T-cell (primary cell): Measurements from ENCODE around the gene DPP10. TPM values are rescaled to one million over a fixed set of nuclear protein-coding genes. Genes with fewer than 3 reads are reported as not detected.

Experiments used
- ATAC-seq, 4 experiments: fragments of 200-7000 bp in 3 of 4; fragments of 150-1000 bp in 1 of 4; cut with Tn5 transposase; replicated peaks in 1 of 4; 1 replicate in 3 of 4; 2 replicates in 1 of 4; pipeline ENCODE4 v1.10.0; 2021; ENCODE audit warnings: moderate library complexity in 3 of 4, mild to moderate bottlenecking in 2 of 4, moderate number of reproducible peaks in 1 of 4
- CTCF ChIA-PET, 2 donors: fragments of 300-600 bp; sonication (Branson Sonifier 250); formaldehyde crosslinking; loops; one replicate each; lab custom pipeline; 2022; ENCODE audit warnings: antibody characterized with exemption in 2 of 2; lab: Charles Lee
- POLR2A ChIA-PET, 2 donors: fragments of 300-600 bp; sonication (Branson Sonifier 250); formaldehyde crosslinking; loops; one replicate each; lab custom pipeline; 2022; ENCODE audit warnings: antibody characterized with exemption in 2 of 2; lab: Charles Lee
- DNase-seq, 35 experiments: peaks; one replicate each; pipeline versions ENCODE4 v3.0.0 to v3.0.0-alpha.2; 2013 to 2023
- H3K27ac ChIP-seq: one replicate; pipeline ENCODE4 v1.5.1; 2013; ENCODE audit warnings: low read length
- H3K27me3 ChIP-seq, 2 experiments: replicated peaks in 1 of 2; 1 replicate in 1 of 2; 2 replicates in 1 of 2; pipeline versions ENCODE4 v1.6.1 to v1.7.0; 2013; ENCODE audit warnings: low read length in 1 of 2, mixed read lengths in 1 of 2; ENCODE audit not compliant: control insufficient read depth in 2 of 2, insufficient read depth in 2 of 2; ENCODE audit errors: extremely low read depth in 1 of 2
- H3K36me3 ChIP-seq, 2 donors: 1 replicate in 1 of 2; 2 replicates in 1 of 2; pipeline versions ENCODE4 v1.6.1 to v1.7.0; 2013; ENCODE audit warnings: low read length in 1 of 2; ENCODE audit not compliant: control insufficient read depth in 2 of 2, insufficient read depth in 1 of 2; ENCODE audit errors: extremely low read depth in 1 of 2
- H3K4me1 ChIP-seq, 2 experiments: 1 replicate in 1 of 2; 2 replicates in 1 of 2; pipeline versions ENCODE4 v1.6.1 to v1.7.0; 2013; ENCODE audit warnings: low read length in 2 of 2, mixed read lengths in 1 of 2; ENCODE audit not compliant: insufficient read depth in 2 of 2, control insufficient read depth in 1 of 2; ENCODE audit errors: extremely low read depth in 1 of 2
- H3K4me3 ChIP-seq, 2 donors: 1 replicate in 1 of 2; 2 replicates in 1 of 2; pipeline versions ENCODE4 v1.5.1 to v1.7.0; 2013; ENCODE audit warnings: mild to moderate bottlenecking in 2 of 2, low read length in 1 of 2, moderate library complexity in 1 of 2; ENCODE audit not compliant: control insufficient read depth in 1 of 2; ENCODE audit errors: extremely low read depth in 1 of 2
- H3K9me3 ChIP-seq: 2 replicates; pipeline ENCODE4 v1.7.0; 2013
- H3K27ac Mint-ChIP-seq, 2 donors: one replicate each; pipeline ENCODE4 v1.8.0; 2020 to 2021; ENCODE audit warnings: mild to moderate bottlenecking in 2 of 2, mixed read lengths in 2 of 2
- H3K27me3 Mint-ChIP-seq, 2 donors: one replicate each; pipeline ENCODE4 v1.8.0; 2021 to 2022; ENCODE audit warnings: mixed read lengths in 2 of 2
- H3K36me3 Mint-ChIP-seq: one replicate; pipeline ENCODE4 v1.8.0; 2021; ENCODE audit warnings: mixed read lengths
- H3K4me1 Mint-ChIP-seq, 3 donors: one replicate each; pipeline ENCODE4 v1.8.0; 2020 to 2022; ENCODE audit warnings: mixed read lengths in 3 of 3, mild to moderate bottlenecking in 1 of 3
- H3K4me3 Mint-ChIP-seq, 3 donors: one replicate each; pipeline ENCODE4 v1.8.0; 2020 to 2022; ENCODE audit warnings: mild to moderate bottlenecking in 3 of 3, mixed read lengths in 3 of 3, moderate library complexity in 3 of 3
- H3K9me3 Mint-ChIP-seq, 3 donors: one replicate each; pipeline ENCODE4 v1.8.0; 2020 to 2022; ENCODE audit warnings: mixed read lengths in 3 of 3
- WGBS: methylation state at CpG from one replicate; pipeline ENCODE4 v1.1.5; 2013; ENCODE audit warnings: missing lambda C conversion rate; ENCODE audit not compliant: insufficient coverage; 5-methylcytosine and 5-hydroxymethylcytosine counted together
- total RNA-seq, 35 experiments: library from RNA in 6 of 35; stranded (reverse) in 6 of 35; fragments of 120-200 nt in 1 of 35; gene quantifications; one replicate each; pipeline versions ENCODE4 v1.2.1 to v1.2.4 and lab custom pipeline; 2013 to 2026

The DPP10 gene
- total RNA-seq, 5 donors from 2014 or later (not counting 1 experiment from before 2014, with no cell fraction given): not detected

DNA sequence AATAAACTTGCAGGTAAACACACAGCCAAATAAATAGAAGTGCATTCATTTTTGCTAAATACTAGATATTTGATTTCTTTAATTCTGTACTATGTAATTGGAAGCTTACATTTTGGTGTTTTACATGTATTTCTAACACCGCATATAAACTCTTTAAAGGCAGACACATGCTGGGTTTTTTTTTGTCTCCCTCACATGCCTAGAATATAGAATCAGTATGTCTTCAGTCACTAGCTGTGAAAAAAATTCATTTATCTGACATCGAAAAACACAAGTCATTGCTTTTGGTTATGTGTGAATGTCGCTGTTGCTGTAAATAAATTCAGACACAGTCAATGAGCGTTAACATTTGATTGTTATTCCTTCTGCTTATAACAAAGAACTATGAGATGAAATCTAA, 1101.0 kb downstream of the DPP10 start:
- no peaks in the 10 kb centered on the region for H3K36me3 ChIP-seq
- no peak overlapping the region for H3K27ac ChIP-seq
- H3K4me3 Mint-ChIP-seq: no peak overlapping the region
- H3K9me3 ChIP-seq: no peaks in the 10 kb centered on the region
- H3K27me3 ChIP-seq: no peaks in the 10 kb centered on the region
- H3K27ac Mint-ChIP-seq: no peak overlapping the region
- ATAC-seq: no peak
- H3K36me3 Mint-ChIP-seq: no peaks in the 10 kb centered on the region
- no CpG with 5 or more reads among the region's 4 CpGs for WGBS
- H3K4me3 ChIP-seq: no peak overlapping the region
- DNase-seq: no peak
- H3K4me1 Mint-ChIP-seq: no peaks in the 10 kb centered on the region
- peaks cover 10 to 24% (median 13%) of the 10 kb centered on the region in 3 donors for H3K9me3 Mint-ChIP-seq
- no peaks in the 10 kb centered on the region for H3K4me1 ChIP-seq
- no peaks in the 10 kb centered on the region for H3K27me3 Mint-ChIP-seq
- ChIA-PET POLR2A (no interaction called here), CTCF (no interaction called here)

- Histone ChIP-seq H3K4me3 (no peak overlapping the region), H3K27me3 (no peaks in the 10 kb centered on the region), H3K9me3 (no peaks in the 10 kb centered on the region), H3K36me3 (no peaks in the 10 kb centered on the region), H3K4me1 (no peaks in the 10 kb centered on the region), H3K27ac (no peak overlapping the region)
- no peak for ATAC-seq
- peaks cover 13 to 23% (median 20%) of the 10 kb centered on the region in 3 donors for H3K9me3 Mint-ChIP-seq
- H3K27ac Mint-ChIP-seq: no peak overlapping the region
- H3K4me3 Mint-ChIP-seq: no peak overlapping the region
- no peaks in the 10 kb centered on the region for H3K4me1 Mint-ChIP-seq
- WGBS: no CpG with 5 or more reads among the region's 1 CpG
- ChIA-PET CTCF (no interaction called here), POLR2A (no interaction called here)
- no peaks in the 10 kb centered on the region for H3K27me3 Mint-ChIP-seq
- no peaks in the 10 kb centered on the region for H3K36me3 Mint-ChIP-seq
- DNase-seq: no peak
Measured at GRCh38 chr2:115549611-115550130, 1107.2 kb downstream of the DPP10 start.

- POLR2A ChIA-PET: no interaction called here
Measured at GRCh38 chr2:115552726-115553125, 1110.3 kb downstream of the DPP10 start.

DNA sequence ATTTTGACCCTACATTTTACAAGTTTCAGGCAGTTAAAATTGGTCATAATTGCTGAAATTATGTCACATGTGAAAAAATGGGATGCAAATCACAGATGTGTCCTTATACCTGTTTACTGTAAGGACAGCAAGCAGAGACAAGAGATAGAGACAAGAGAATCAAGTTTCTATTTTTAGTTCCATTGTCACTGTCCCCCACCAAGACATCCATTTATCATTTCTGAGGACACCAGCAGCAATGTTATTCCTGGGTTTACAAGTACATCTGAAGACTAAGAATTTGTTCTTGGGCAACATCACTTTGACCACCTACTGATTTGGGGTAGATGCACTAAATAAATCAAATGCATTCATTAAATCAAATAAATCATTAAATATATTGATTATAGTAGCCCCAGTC, 1111.7 kb downstream of the DPP10 start:
- Histone ChIP-seq H3K27me3 (no peaks in the 10 kb centered on the region), H3K4me3 (no peak overlapping the region), H3K4me1 (no peaks in the 10 kb centered on the region), H3K9me3 (no peaks in the 10 kb centered on the region), H3K27ac (no peak overlapping the region), H3K36me3 (no peaks in the 10 kb centered on the region)
- Mint-ChIP-seq H3K4me3 (no peak overlapping the region), H3K36me3 (no peaks in the 10 kb centered on the region), H3K4me1 (no peaks in the 10 kb centered on the region), H3K27me3 (no peaks in the 10 kb centered on the region), H3K9me3 (peaks cover 8 to 16% (median 14%) of the 10 kb centered on the region in 3 donors), H3K27ac (no peak overlapping the region)
- ChIA-PET POLR2A (no interaction called here), CTCF (no interaction called here)
- no peak for DNase-seq
- ATAC-seq: no peak

More at GRCh38 chr2:115552726-115553125, 1110.3 kb downstream of the DPP10 start:
- Mint-ChIP-seq H3K27ac (no peak overlapping the region), H3K27me3 (no peaks in the 10 kb centered on the region), H3K4me3 (no peak overlapping the region), H3K36me3 (no peaks in the 10 kb centered on the region), H3K9me3 (peaks cover 13 to 24% (median 14%) of the 10 kb centered on the region in 3 donors), H3K4me1 (no peaks in the 10 kb centered on the region)
- no peak overlapping the region for H3K4me3 ChIP-seq
- CTCF ChIA-PET: no interaction called here
- H3K27ac ChIP-seq: no peak overlapping the region
- no peaks in the 10 kb centered on the region for H3K9me3 ChIP-seq
- H3K4me1 ChIP-seq: no peaks in the 10 kb centered on the region
- no peaks in the 10 kb centered on the region for H3K36me3 ChIP-seq
- ATAC-seq (no peak), DNase-seq (no peak)
- no CpG with 5 or more reads among the region's 2 CpGs for WGBS
- H3K27me3 ChIP-seq: no peaks in the 10 kb centered on the region

DNA sequence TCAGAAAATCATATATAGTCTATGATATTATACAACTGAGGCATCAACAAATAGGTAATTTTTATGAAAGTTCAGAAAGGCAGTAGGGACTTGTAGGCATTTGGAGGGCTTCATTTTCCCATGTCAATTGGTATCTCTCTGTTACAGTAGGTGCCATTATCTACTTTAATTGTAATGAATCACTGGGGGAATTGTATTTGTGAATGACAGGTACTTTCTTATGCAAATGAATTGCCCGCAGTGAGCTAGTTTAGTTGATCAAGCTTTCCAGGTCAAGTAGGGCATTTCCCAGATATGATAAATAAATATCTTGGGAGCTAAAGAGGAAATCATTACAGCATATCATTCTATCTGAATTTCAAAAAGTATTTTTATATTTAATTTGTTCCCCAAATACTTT, 1116.3 kb downstream of the DPP10 start:
- no peaks in the 10 kb centered on the region for H3K36me3 ChIP-seq
- no peak overlapping the region for H3K27ac Mint-ChIP-seq
- H3K4me3 Mint-ChIP-seq: no peak overlapping the region
- no peaks in the 10 kb centered on the region for H3K27me3 ChIP-seq
- POLR2A ChIA-PET: no interaction called here
- no peaks in the 10 kb centered on the region for H3K27me3 Mint-ChIP-seq
- no peaks in the 10 kb centered on the region for H3K9me3 ChIP-seq
- H3K4me3 ChIP-seq: no peak overlapping the region
- no CpG with 5 or more reads among the region's 1 CpG for WGBS
- DNase-seq (no peak), ATAC-seq (no peak)
- no peaks in the 10 kb centered on the region for H3K4me1 ChIP-seq
- H3K27ac ChIP-seq: no peak overlapping the region
- no peaks in the 10 kb centered on the region for H3K36me3 Mint-ChIP-seq
- CTCF ChIA-PET: no interaction called here
- no peaks in the 10 kb centered on the region for H3K4me1 Mint-ChIP-seq
- peaks cover 11 to 18% (median 15%) of the 10 kb centered on the region in 3 donors for H3K9me3 Mint-ChIP-seq

- H3K36me3 Mint-ChIP-seq: no peaks in the 10 kb centered on the region
- Histone ChIP-seq H3K27ac (no peak overlapping the region), H3K27me3 (no peaks in the 10 kb centered on the region), H3K36me3 (no peaks in the 10 kb centered on the region), H3K9me3 (peaks cover 2% of the 10 kb centered on the region), H3K4me1 (no peaks in the 10 kb centered on the region), H3K4me3 (no peak overlapping the region)
- ChIA-PET CTCF (no interaction called here), POLR2A (no interaction called here)
- no peaks in the 10 kb centered on the region for H3K4me1 Mint-ChIP-seq
- DNase-seq: no peak
- no peak overlapping the region for H3K4me3 Mint-ChIP-seq
- ATAC-seq: no peak
- peaks cover 10 to 18% (median 11%) of the 10 kb centered on the region in 3 donors for H3K9me3 Mint-ChIP-seq
- WGBS: no CpG with 5 or more reads among the region's 4 CpGs
- H3K27ac Mint-ChIP-seq: no peak overlapping the region
- H3K27me3 Mint-ChIP-seq: no peaks in the 10 kb centered on the region
Measured at GRCh38 chr2:115560666-115561065, 1118.2 kb downstream of the DPP10 start.

GRCh38 chr2:115568643-115569042, 1126.2 kb downstream of the DPP10 start:
- H3K36me3 ChIP-seq: no peaks in the 10 kb centered on the region
- Mint-ChIP-seq H3K27ac (no peak overlapping the region), H3K4me3 (no peak overlapping the region), H3K27me3 (no peaks in the 10 kb centered on the region), H3K4me1 (no peaks in the 10 kb centered on the region), H3K36me3 (no peaks in the 10 kb centered on the region), H3K9me3 (peaks cover 11 to 18% (median 12%) of the 10 kb centered on the region in 3 donors)
- no peak overlapping the region for H3K27ac ChIP-seq
- H3K27me3 ChIP-seq: no peaks in the 10 kb centered on the region
- ChIA-PET CTCF (no interaction called here), POLR2A (no interaction called here)
- no peak for DNase-seq
- peaks cover 2% of the 10 kb centered on the region for H3K9me3 ChIP-seq
- H3K4me1 ChIP-seq: no peaks in the 10 kb centered on the region
- WGBS: no CpG with 5 or more reads among the region's 1 CpG
- no peak for ATAC-seq
- H3K4me3 ChIP-seq: no peak overlapping the region
